Endothelial cell of umbilical vein (primary cell): ENCODE measurements around the gene PSMB8. TPM values are rescaled to one million over a fixed set of nuclear protein-coding genes. Genes with fewer than 3 reads are reported as not detected.

ENCODE experiments used
- BruUV-seq: library from RNA; stranded (reverse); fragments of 400-500 nt; replicated peaks from 2 replicates; lab custom pipeline; 2021; lab: Mats Ljungman, UMichigan
- CTCF ChIA-PET: fragments of 300-600, 350-600 bp; sonication (Branson Sonifier 250); formaldehyde crosslinking; loops from one replicate; lab custom pipeline; 2021; ENCODE audit warnings: antibody characterized with exemption, inconsistent platforms; lab: Charles Lee
- POLR2A ChIA-PET: fragments of 300-600, 350-600 bp; sonication (Branson Sonifier 250); formaldehyde crosslinking; loops from one replicate; lab custom pipeline; 2021; ENCODE audit warnings: antibody characterized with exemption, inconsistent platforms; lab: Charles Lee
- DNase-seq: peaks from one replicate; pipeline ENCODE4 v3.0.0-alpha.2; 2011; ENCODE audit warnings: low read depth, low spot score
- FAIRE-seq: peaks from 2 replicates; lab custom pipeline; 2011; peaks lifted over from hg19 to GRCh38; lab: Jason Lieb, UNC
- H2AFZ ChIP-seq: 2 replicates; pipeline ENCODE4 v1.6.0; 2012; ENCODE audit warnings: low read depth, low read length, control low read depth, inconsistent platforms
- H3K27ac ChIP-seq: 2 replicates; pipeline ENCODE4 v1.5.1; 2011; ENCODE audit warnings: low read depth, mild to moderate bottlenecking, control low read depth, low read length, moderate library complexity; ENCODE audit not compliant: insufficient read depth
- H3K27me3 ChIP-seq, 2 experiments: 2 replicates each; pipeline versions ENCODE4 v1.6.0 to v1.6.1; 2011; ENCODE audit warnings: low read length in 2 of 2, mixed read lengths in 1 of 2; ENCODE audit not compliant: control insufficient read depth in 2 of 2, insufficient read depth in 2 of 2
- H3K36me3 ChIP-seq, 2 experiments: 2 replicates in 1 of 2; 3 replicates in 1 of 2; pipeline ENCODE4 v1.5.1; 2011; ENCODE audit warnings: low read length in 2 of 2, mild to moderate bottlenecking in 1 of 2, moderate library complexity in 1 of 2; ENCODE audit not compliant: control insufficient read depth in 2 of 2, insufficient read depth in 2 of 2; ENCODE audit errors: extremely low read depth in 1 of 2
- H3K4me1 ChIP-seq: 3 replicates; pipeline ENCODE4 v1.5.1; 2011; ENCODE audit warnings: mild to moderate bottlenecking, low read length; ENCODE audit not compliant: control insufficient read depth, insufficient read depth; ENCODE audit errors: extremely low read depth
- H3K4me2 ChIP-seq: 2 replicates; pipeline ENCODE4 v1.6.1; 2011; ENCODE audit warnings: low read length, control low read depth, mixed read lengths; ENCODE audit not compliant: insufficient read depth
- H3K4me3 ChIP-seq, 3 experiments: fragments of 200-600 bp in 1 of 3; sonication (generic), shearing (Covaris generic) in 1 of 3; replicated peaks in 1 of 3; 2 replicates each; pipeline ENCODE4 v1.5.1; 2011 to 2016; ENCODE audit warnings: control low read depth in 3 of 3, low read length in 3 of 3, mild to moderate bottlenecking in 2 of 3, inconsistent platforms in 1 of 3, low read depth in 1 of 3, moderate library complexity in 1 of 3; ENCODE audit not compliant: insufficient read depth in 1 of 3
- H3K79me2 ChIP-seq: 2 replicates; pipeline ENCODE4 v1.6.0; 2012; ENCODE audit warnings: low read length, inconsistent platforms; ENCODE audit not compliant: control insufficient read depth, insufficient read depth
- H3K9ac ChIP-seq: replicated peaks from 2 replicates; pipeline ENCODE3; 2011; ENCODE audit warnings: low read length, control low read depth; ENCODE audit not compliant: insufficient read depth; ENCODE audit errors: extremely low read depth
- H3K9me1 ChIP-seq: replicated peaks from 3 replicates; pipeline ENCODE4 v1.6.0; 2011; ENCODE audit warnings: mild to moderate bottlenecking, low read length; ENCODE audit not compliant: control insufficient read depth, insufficient read depth; ENCODE audit errors: extremely low read depth
- H3K9me3 ChIP-seq: replicated peaks from 2 replicates; pipeline ENCODE4 v1.5.1; 2012; ENCODE audit warnings: low read length, inconsistent platforms; ENCODE audit not compliant: control insufficient read depth, insufficient read depth
- H4K20me1 ChIP-seq: replicated peaks from 2 replicates; pipeline ENCODE3; 2011; ENCODE audit warnings: mild to moderate bottlenecking, low read length; ENCODE audit not compliant: control insufficient read depth, insufficient read depth; ENCODE audit errors: extremely low read depth
- EZH2 ChIP-seq: IDR thresholded peaks from 2 replicates; pipeline ENCODE4 v1.6.1; 2012; ENCODE audit warnings: borderline replicate concordance, low read depth, mild to moderate bottlenecking, moderate library complexity, low read length, inconsistent platforms; ENCODE audit not compliant: severe bottlenecking
- FOS ChIP-seq: IDR thresholded peaks from 2 replicates; pipeline ENCODE4 v1.6.1; 2011; ENCODE audit warnings: mild to moderate bottlenecking, low read length, moderate library complexity, borderline replicate concordance; ENCODE audit not compliant: insufficient read depth
- GATA2 ChIP-seq: IDR thresholded peaks from 2 replicates; pipeline ENCODE4 v1.7.0; 2011; ENCODE audit warnings: low read depth, mild to moderate bottlenecking, moderate library complexity, mixed read lengths, low read length; ENCODE audit not compliant: insufficient read length, insufficient read depth
- JUN ChIP-seq: IDR thresholded peaks from 2 replicates; pipeline ENCODE4 v1.6.1; 2011; ENCODE audit warnings: borderline replicate concordance, low read depth; ENCODE audit not compliant: insufficient read length, insufficient read depth
- MYC ChIP-seq: IDR thresholded peaks from one replicate; pipeline ENCODE4 v1.6.1; 2011; ENCODE audit warnings: mild to moderate bottlenecking, low read depth, low read length
- POLR2A ChIP-seq: IDR thresholded peaks from 2 replicates; pipeline ENCODE4 v1.6.1; 2012; ENCODE audit warnings: low read depth, mild to moderate bottlenecking, control low read depth, low read length
- POLR2AphosphoS5 ChIP-seq: IDR thresholded peaks from 2 replicates; pipeline ENCODE4 v1.6.1; 2012; ENCODE audit warnings: low read depth, mild to moderate bottlenecking, control low read depth, low read length, moderate library complexity; ENCODE audit not compliant: insufficient read depth
- dilution Hi-C: fragments of 300-500 bp; cut with MboI; formaldehyde crosslinking; loops from one replicate; pipeline ENCODE4 v1.15.0; 2019; ENCODE audit warnings: low sequenced_read_pairs; ENCODE audit not compliant: extremely low pct_ligation_motif_present
- intact Hi-C: fragments of 100-400 bp; cut with micrococcal nuclease; formaldehyde crosslinking; loops from one replicate; pipeline ENCODE4 v1.10.0; 2022
- polyA plus RNA-seq, 4 experiments: library from polyadenylated mRNA; depleted of rRNA in 3 of 4; stranded (reverse) in 3 of 4; unstranded in 1 of 4; fragments of >200 nt; gene quantifications; 2 replicates each; pipeline versions ENCODE4 v1.2.1 to v1.2.3, GENCODE V29; 2011 to 2012; ENCODE audit warnings: missing spikeins in 1 of 4
- total RNA-seq: library from RNA; stranded (reverse); gene quantifications from 2 replicates; pipeline ENCODE4 v1.2.3, GENCODE V29; 2021
- TF ChIP-seq, protein P1 (sequence below): IDR thresholded peaks from 2 replicates; pipeline ENCODE4 v1.6.1; 2011; ENCODE audit not compliant: insufficient read depth, insufficient read length
- TF ChIP-seq, protein P2 (sequence below), 2 donors: IDR thresholded peaks; 1 replicate in 1 of 2; 2 replicates in 1 of 2; pipeline ENCODE4 v1.5.1; 2011; ENCODE audit warnings: low read length in 2 of 2, mild to moderate bottlenecking in 2 of 2, moderate library complexity in 2 of 2, control low read depth in 1 of 2, inconsistent platforms in 1 of 2, low read depth in 1 of 2; ENCODE audit not compliant: insufficient read depth in 1 of 2; ENCODE audit errors: extremely low read depth in 1 of 2

Gene PSMB8
- total and polyA plus RNA-seq, 2 donors (not counting 3 experiments of a cell fraction or from before 2014, with no cell fraction given), result 40.1 to 49.4 TPM

DNA sequence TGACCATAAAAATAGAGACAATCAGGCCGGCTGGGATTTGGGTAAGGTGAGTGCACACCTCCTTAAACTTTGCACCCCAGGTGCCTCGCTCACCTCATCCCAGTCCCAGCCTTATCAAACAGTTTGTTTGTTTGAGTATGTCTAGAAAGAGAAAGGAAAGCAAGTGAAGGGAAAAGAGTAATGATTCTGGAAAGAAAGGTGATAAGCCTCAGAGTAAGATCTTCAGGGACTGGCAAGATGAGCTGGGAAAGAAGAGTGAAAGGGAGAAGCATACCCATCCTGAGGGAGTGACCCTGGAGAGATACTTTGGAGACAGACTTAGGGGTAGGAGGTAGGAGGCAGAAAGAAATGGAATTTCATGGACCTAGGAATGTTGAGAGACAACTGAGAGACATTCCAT lies 7.0 kb downstream of the PSMB8 start:
- ChIA-PET CTCF (interaction anchor here (2.6 to 11.0 kb wide), 3 partner anchors 13 to 33 kb away, joined by 14 to 397 read pairs (median 274); partner anchors contain the start of genes PSMB9 and TAP1), POLR2A (no interaction called here)
- TF ChIP-seq JUN (no peak), GATA2 (no peak), POLR2AphosphoS5 (no peak), EZH2 (no peak), FOS (no peak), POLR2A (no peak), MYC (no peak)
- TF ChIP-seq, protein P1, sequence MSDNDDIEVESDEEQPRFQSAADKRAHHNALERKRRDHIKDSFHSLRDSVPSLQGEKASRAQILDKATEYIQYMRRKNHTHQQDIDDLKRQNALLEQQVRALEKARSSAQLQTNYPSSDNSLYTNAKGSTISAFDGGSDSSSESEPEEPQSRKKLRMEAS, result no peak
- TF ChIP-seq, protein P2, sequence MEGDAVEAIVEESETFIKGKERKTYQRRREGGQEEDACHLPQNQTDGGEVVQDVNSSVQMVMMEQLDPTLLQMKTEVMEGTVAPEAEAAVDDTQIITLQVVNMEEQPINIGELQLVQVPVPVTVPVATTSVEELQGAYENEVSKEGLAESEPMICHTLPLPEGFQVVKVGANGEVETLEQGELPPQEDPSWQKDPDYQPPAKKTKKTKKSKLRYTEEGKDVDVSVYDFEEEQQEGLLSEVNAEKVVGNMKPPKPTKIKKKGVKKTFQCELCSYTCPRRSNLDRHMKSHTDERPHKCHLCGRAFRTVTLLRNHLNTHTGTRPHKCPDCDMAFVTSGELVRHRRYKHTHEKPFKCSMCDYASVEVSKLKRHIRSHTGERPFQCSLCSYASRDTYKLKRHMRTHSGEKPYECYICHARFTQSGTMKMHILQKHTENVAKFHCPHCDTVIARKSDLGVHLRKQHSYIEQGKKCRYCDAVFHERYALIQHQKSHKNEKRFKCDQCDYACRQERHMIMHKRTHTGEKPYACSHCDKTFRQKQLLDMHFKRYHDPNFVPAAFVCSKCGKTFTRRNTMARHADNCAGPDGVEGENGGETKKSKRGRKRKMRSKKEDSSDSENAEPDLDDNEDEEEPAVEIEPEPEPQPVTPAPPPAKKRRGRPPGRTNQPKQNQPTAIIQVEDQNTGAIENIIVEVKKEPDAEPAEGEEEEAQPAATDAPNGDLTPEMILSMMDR (IDR thresholded peaks at IDR 0.05; ENCODE audit: extremely low read depth in 1 of 2, insufficient read depth in 1 of 2, low read depth in 1 of 2, low read length in 2 of 2), result no peak
- H3K4me3 ChIP-seq, result no peak overlapping the region
- peaks cover 3% of the 10 kb centered on the region in 2 experiments for H3K36me3 ChIP-seq
- H3K9ac ChIP-seq, result no peak overlapping the region
- no peaks in the 10 kb centered on the region for H3K27me3 ChIP-seq
- no peak overlapping the region for H3K4me2 ChIP-seq
- intact Hi-C loops, result no loop called here
- no peak overlapping the region for H2AFZ ChIP-seq
- FAIRE-seq (no peak), DNase-seq (no peak)
- H3K79me2 ChIP-seq, result peaks cover 9% of the 10 kb centered on the region
- no peak overlapping the region for H3K27ac ChIP-seq
- H3K9me3 ChIP-seq, result no peaks in the 10 kb centered on the region
- dilution Hi-C loops, result no loop called here
- BruUV-seq, result TSS peak; percentile 21
- H4K20me1 ChIP-seq, result no peaks in the 10 kb centered on the region
- peaks cover 7% of the 10 kb centered on the region for H3K4me1 ChIP-seq
- H3K9me1 ChIP-seq, result no peaks in the 10 kb centered on the region
